Liver (tissue), 9 donors: ENCODE data around the gene PATL2. TPM values are rescaled to one million over a fixed set of nuclear protein-coding genes. Genes with fewer than 3 reads are reported as not detected.

ENCODE experiments used
- DNase-seq: peaks from one replicate; pipeline ENCODE4 v3.0.0-alpha.2; 2017; ENCODE audit warnings: low spot score
- H3K27ac ChIP-seq, 2 donors: one replicate each; pipeline ENCODE4 v1.7.0; 2013; ENCODE audit warnings: inconsistent platforms in 2 of 2, low read length in 2 of 2, control low read depth in 1 of 2, low read depth in 1 of 2, mild to moderate bottlenecking in 1 of 2
- H3K27me3 ChIP-seq, 4 donors: one replicate each; pipeline versions ENCODE4 v1.6.1 to v1.7.0; 2013; ENCODE audit warnings: low read length in 3 of 4, inconsistent platforms in 1 of 4, mild to moderate bottlenecking in 1 of 4, moderate library complexity in 1 of 4; ENCODE audit not compliant: control insufficient read depth in 4 of 4, insufficient read depth in 4 of 4
- H3K36me3 ChIP-seq, 4 donors: one replicate each; pipeline versions ENCODE4 v1.6.1 to v1.7.0; 2013; ENCODE audit warnings: low read length in 3 of 4, mild to moderate bottlenecking in 3 of 4, low read depth in 1 of 4, moderate library complexity in 1 of 4; ENCODE audit not compliant: control insufficient read depth in 4 of 4, insufficient read depth in 3 of 4
- H3K4me1 ChIP-seq, 4 donors: one replicate each; pipeline versions ENCODE4 v1.6.1 to v1.7.0; 2013; ENCODE audit warnings: low read length in 3 of 4, mild to moderate bottlenecking in 3 of 4, moderate library complexity in 1 of 4; ENCODE audit not compliant: control insufficient read depth in 4 of 4, insufficient read depth in 4 of 4
- H3K4me3 ChIP-seq, 3 donors: one replicate each; pipeline versions ENCODE4 v1.6.1 to v1.7.0; 2013; ENCODE audit warnings: low read length in 3 of 3, control low read depth in 1 of 3, low read depth in 1 of 3, mild to moderate bottlenecking in 1 of 3
- H3K9ac ChIP-seq, 2 donors: one replicate each; pipeline ENCODE4 v1.7.0; 2013; ENCODE audit warnings: low read length in 2 of 2, mild to moderate bottlenecking in 2 of 2, moderate library complexity in 2 of 2, control low read depth in 1 of 2, low read depth in 1 of 2
- H3K9me3 ChIP-seq, 4 donors: one replicate each; pipeline versions ENCODE4 v1.6.1 to v1.7.0; 2013; ENCODE audit warnings: low read length in 3 of 4; ENCODE audit not compliant: control insufficient read depth in 4 of 4
- ATF3 ChIP-seq: IDR thresholded peaks from 2 replicates; pipeline ENCODE4 v1.6.1; 2016; ENCODE audit warnings: antibody characterized with exemption
- CTCF ChIP-seq: fragments of 150-350 bp; IDR thresholded peaks from 2 replicates; pipeline ENCODE4 v1.5.1; 2017; ENCODE audit warnings: improper control_type of control experiment, low read depth, low read length; ENCODE audit not compliant: missing input control
- EGR1 ChIP-seq, 2 donors: IDR thresholded peaks; 2 replicates each; pipeline ENCODE4 v1.6.1; 2016 to 2018; ENCODE audit warnings: antibody characterized with exemption in 2 of 2, low read depth in 2 of 2
- FOXA1 ChIP-seq: IDR thresholded peaks from 2 replicates; pipeline ENCODE4 v1.6.1; 2016; ENCODE audit warnings: antibody characterized with exemption
- FOXA2 ChIP-seq: IDR thresholded peaks from 2 replicates; pipeline ENCODE4 v1.6.1; 2016; ENCODE audit warnings: antibody characterized with exemption
- GABPA ChIP-seq, 2 donors: IDR thresholded peaks in 1 of 2; conservative IDR thresholded peaks in 1 of 2; 2 replicates each; pipeline ENCODE4 v1.6.1; 2016; ENCODE audit warnings: antibody characterized with exemption in 2 of 2, mild to moderate bottlenecking in 1 of 2, moderate library complexity in 1 of 2
- HNF4A ChIP-seq, 2 donors: conservative IDR thresholded peaks; 2 replicates each; pipeline ENCODE4 v1.6.1; 2016; ENCODE audit warnings: antibody characterized with exemption in 2 of 2, mild to moderate bottlenecking in 2 of 2
- HNF4G ChIP-seq: IDR thresholded peaks from 2 replicates; pipeline ENCODE4 v1.6.1; 2016; ENCODE audit warnings: antibody characterized with exemption
- JUND ChIP-seq, 2 donors: IDR thresholded peaks; 2 replicates each; pipeline ENCODE4 v1.6.1; 2016; ENCODE audit warnings: antibody characterized with exemption in 2 of 2
- MAX ChIP-seq: IDR thresholded peaks from 2 replicates; pipeline ENCODE4 v1.6.1; 2016; ENCODE audit warnings: antibody characterized with exemption
- NR2F2 ChIP-seq: IDR thresholded peaks from 2 replicates; pipeline ENCODE4 v1.6.1; 2016; ENCODE audit warnings: antibody characterized with exemption
- RAD21 ChIP-seq, 2 donors: IDR thresholded peaks; 2 replicates each; pipeline ENCODE4 v1.6.1; 2016; ENCODE audit warnings: antibody characterized with exemption in 2 of 2, mild to moderate bottlenecking in 2 of 2
- REST ChIP-seq: IDR thresholded peaks from 2 replicates; pipeline ENCODE4 v1.6.1; 2016; ENCODE audit warnings: antibody characterized with exemption, mild to moderate bottlenecking
- RXRA ChIP-seq, 2 donors: IDR thresholded peaks; 2 replicates each; pipeline ENCODE4 v1.6.1; 2017 to 2018; ENCODE audit warnings: antibody characterized with exemption in 2 of 2, mild to moderate bottlenecking in 1 of 2
- SP1 ChIP-seq: IDR thresholded peaks from 2 replicates; pipeline ENCODE4 v1.6.1; 2018; ENCODE audit warnings: antibody characterized with exemption, mild to moderate bottlenecking
- TAF1 ChIP-seq: conservative IDR thresholded peaks from 2 replicates; pipeline ENCODE4 v1.6.1; 2016; ENCODE audit warnings: antibody characterized with exemption, mild to moderate bottlenecking
- YY1 ChIP-seq: IDR thresholded peaks from 2 replicates; pipeline ENCODE4 v1.6.1; 2016; ENCODE audit warnings: antibody characterized with exemption, mild to moderate bottlenecking
- ZBTB33 ChIP-seq: IDR thresholded peaks from 2 replicates; pipeline ENCODE4 v1.6.1; 2016; ENCODE audit warnings: antibody characterized with exemption
- polyA plus RNA-seq, 2 donors: library from polyadenylated mRNA; stranded (reverse) in 1 of 2; unstranded in 1 of 2; fragments of 200-250 nt in 1 of 2; fragments of >200 nt in 1 of 2; fragmentation: Nextera tagmentation in 1 of 2; extraction: Ambion mirVana in 1 of 2; gene quantifications; one replicate each; pipeline versions ENCODE4 v1.2.1 to v1.2.3, GENCODE V29; 2013 to 2015
- total RNA-seq, 2 donors: library from RNA; depleted of rRNA; stranded (reverse); fragments of >200 nt; gene quantifications; one replicate each; pipeline ENCODE4 v1.2.3, GENCODE V29; 2014
- donor health status: healthy.
- donor health status: healthy.
- donor health status: healthy.
- donor health status: healthy.
- donor health status: healthy.

The PATL2 gene
- total and polyA plus RNA-seq, 4 donors, result 0.32 to 1.0 (median 0.67) TPM

- TF ChIP-seq ZBTB33 (no peak), NR2F2 (no peak), CTCF (no peak), HNF4G (no peak), FOXA2 (no peak), YY1 (no peak), EGR1 (IDR thresholded peaks at IDR 0.05; ENCODE audit: low read depth in 2 of 2) (no peak), RAD21 (IDR thresholded peaks at IDR 0.05) (no peak), SP1 (no peak), TAF1 (no peak), REST (no peak), JUND (IDR thresholded peaks at IDR 0.05) (no peak), HNF4A (conservative IDR thresholded peaks at IDR 0.05) (no peak), ATF3 (no peak), RXRA (IDR thresholded peaks at IDR 0.05) (no peak), GABPA (IDR thresholded peaks at IDR 0.05 in 1 of 2, conservative IDR thresholded peaks at IDR 0.05 in 1 of 2) (no peak), FOXA1 (no peak), MAX (no peak)
- Histone ChIP-seq H3K27me3 (no peaks in the 10 kb centered on the region), H3K9me3 (no peaks in the 10 kb centered on the region), H3K9ac (no peak overlapping the region), H3K36me3 (peaks cover 10 to 46% (median 34%) of the 10 kb centered on the region in 4 donors), H3K4me1 (no peaks in the 10 kb centered on the region), H3K4me3 (no peak overlapping the region), H3K27ac (no peak overlapping the region)
- DNase-seq, result no peak
Measured at GRCh38 chr15:44647637-44648036, 63.5 kb downstream of the PATL2 start.
